Esophagus muscularis mucosa (tissue), 4 donors: ENCODE data around the gene TLE5. TPM values are rescaled to one million over a fixed set of nuclear protein-coding genes. Genes with fewer than 3 reads are reported as not detected.

Experiments used
- DNase-seq: peaks from one replicate; pipeline ENCODE4 v3.0.0-alpha.2; 2017; ENCODE audit errors: extremely low spot score
- H3K27ac ChIP-seq, 4 donors: fragments of 200-600 bp; sonication (generic); replicated peaks in 1 of 4; 1 replicate in 3 of 4; 2 replicates in 1 of 4; pipeline ENCODE4 v1.5.1; 2016 to 2019; ENCODE audit warnings: mild to moderate bottlenecking in 1 of 4
- H3K27me3 ChIP-seq, 4 donors: fragments of 200-600 bp; sonication (generic); one replicate each; pipeline versions ENCODE4 v1.5.1 to v1.6.0; 2016 to 2019
- H3K36me3 ChIP-seq, 4 donors: fragments of 200-600 bp; sonication (generic); one replicate each; pipeline ENCODE4 v1.5.1; 2016 to 2019
- H3K4me1 ChIP-seq, 4 donors: fragments of 200-600 bp; sonication (generic); one replicate each; pipeline ENCODE4 v1.5.1; 2016 to 2019
- H3K4me3 ChIP-seq, 4 donors: fragments of 200-600 bp; sonication (generic); 1 replicate in 2 of 4; 2 replicates in 2 of 4; pipeline ENCODE4 v1.5.1; 2016 to 2019; ENCODE audit warnings: mild to moderate bottlenecking in 4 of 4, moderate library complexity in 1 of 4
- H3K9me3 ChIP-seq, 4 donors: fragments of 200-600 bp; sonication (generic); 1 replicate in 3 of 4; 2 replicates in 1 of 4; pipeline ENCODE4 v1.5.1; 2016 to 2019
- CTCF ChIP-seq, 3 experiments: fragments of 200-600 bp in 2 of 3; fragments of 450-650 bp in 1 of 3; sonication (generic) in 2 of 3; IDR thresholded peaks; one replicate each; pipeline ENCODE4 v1.5.1; 2017 to 2019; ENCODE audit warnings: antibody characterized with exemption in 3 of 3, mild to moderate bottlenecking in 2 of 3, moderate library complexity in 1 of 3
- EP300 ChIP-seq: sonication (generic); formaldehyde crosslinking; IDR thresholded peaks from one replicate; pipeline ENCODE4 v1.6.1; 2017; ENCODE audit warnings: antibody characterized with exemption
- POLR2A ChIP-seq: fragments of 450-650 bp; IDR thresholded peaks from one replicate; pipeline ENCODE4 v1.6.1; 2017; ENCODE audit warnings: antibody characterized with exemption, moderate library complexity, mild to moderate bottlenecking, low read depth
- POLR2AphosphoS5 ChIP-seq, 2 donors: sonication (generic); formaldehyde crosslinking; IDR thresholded peaks; one replicate each; pipeline ENCODE4 v1.6.1; 2017; ENCODE audit warnings: antibody characterized with exemption in 2 of 2
- WGBS: methylation state at CpG from one replicate; pipeline ENCODE4 v1.1.5; 2018; 5-methylcytosine and 5-hydroxymethylcytosine counted together
- intact Hi-C: fragments of 100-400 bp; cut with DNase I; formaldehyde crosslinking; loops from one replicate; pipeline ENCODE4 v1.15.1; 2023
- total RNA-seq, 4 donors: library from RNA; depleted of rRNA; stranded (reverse); fragments of >200 nt; gene quantifications; one replicate each; pipeline versions ENCODE4 v1.1.0 to v1.2.1, GENCODE V29; 2016

Gene TLE5
- 100 to 1,000 TPM; 657 to 947 (median 804) TPM for total RNA-seq

- H3K36me3 ChIP-seq: peaks cover 9 to 34% (median 23%) of the 10 kb centered on the region in 4 donors
- no peaks in the 10 kb centered on the region for H3K9me3 ChIP-seq
- H3K4me3 ChIP-seq: peak within 1 kb of the TSS; percentile 86 to 97 (median 94)
- TF ChIP-seq EP300 (no peak), CTCF (IDR thresholded peaks at IDR 0.05) (no peak), POLR2AphosphoS5 (IDR thresholded peaks at IDR 0.05) (peak in 1 of 2 donors; percentile 72), POLR2A (no peak)
- intact Hi-C loops: no loop called here
- DNase-seq: no peak
- WGBS: 8% methylated on average over 6 of the region's 111 CpGs
- peaks cover 46 to 50% (median 49%) of the 10 kb centered on the region in 4 donors for H3K4me1 ChIP-seq
- H3K27ac ChIP-seq: peak within 1 kb of the TSS; percentile 99
- H3K27me3 ChIP-seq: no peaks in the 10 kb centered on the region
These were observed at the start of gene TLE5 for GRCh38 chr19:3062165-3063105. TLE5 (minus strand) TSS chr19:3062495; CDS start chr19:3062200, 295 bp downstream.

GRCh38 chr19:3111586-3112247, 49.4 kb upstream of the TLE5 start:
- no peak overlapping the region for H3K27ac ChIP-seq
- intact Hi-C loops: no loop called here
- H3K4me3 ChIP-seq: no peak overlapping the region
- no peaks in the 10 kb centered on the region for H3K27me3 ChIP-seq
- TF ChIP-seq CTCF (IDR thresholded peaks at IDR 0.05) (no peak), EP300 (no peak), POLR2A (no peak), POLR2AphosphoS5 (IDR thresholded peaks at IDR 0.05) (no peak)
- peaks cover 8 to 60% (median 52%) of the 10 kb centered on the region in 4 donors for H3K36me3 ChIP-seq
- no peak for DNase-seq
- H3K4me1 ChIP-seq: peaks cover 33 to 67% (median 40%) of the 10 kb centered on the region in 4 donors
- H3K9me3 ChIP-seq: no peaks in the 10 kb centered on the region
- 87% methylated on average over 9 of the region's 17 CpGs for WGBS

GRCh38 chr19:3110126-3110825, 48.0 kb upstream of the TLE5 start:
- intact Hi-C loops: no loop called here
- Histone ChIP-seq H3K27ac (no peak overlapping the region), H3K4me1 (peaks cover 31 to 67% (median 44%) of the 10 kb centered on the region in 4 donors), H3K27me3 (no peaks in the 10 kb centered on the region), H3K9me3 (no peaks in the 10 kb centered on the region), H3K36me3 (peaks cover 8 to 50% (median 41%) of the 10 kb centered on the region in 4 donors), H3K4me3 (no peak overlapping the region)
- TF ChIP-seq POLR2A: no peak
- no peak for TF ChIP-seq EP300
- DNase-seq: no peak
- 94% methylated on average over 28 of the region's 37 CpGs for WGBS

GRCh38 chr19:3109491-3109890, 47.2 kb upstream of the TLE5 start:
- DNase-seq: no peak
- H3K36me3 ChIP-seq: peaks cover 8 to 42% (median 33%) of the 10 kb centered on the region in 4 donors
- H3K4me1 ChIP-seq: peaks cover 38 to 73% (median 51%) of the 10 kb centered on the region in 4 donors
- WGBS: 90% methylated on average over 17 of the region's 22 CpGs
- H3K27me3 ChIP-seq: no peaks in the 10 kb centered on the region
- H3K27ac ChIP-seq: no peak overlapping the region
- no peak overlapping the region for H3K4me3 ChIP-seq
- intact Hi-C loops: loop anchor here (5.0 kb wide), 2 partner anchors 37 to 147 kb away; no protein-coding TSS in a partner anchor
- TF ChIP-seq CTCF (IDR thresholded peaks at IDR 0.05) (no peak), POLR2AphosphoS5 (IDR thresholded peaks at IDR 0.05) (no peak), EP300 (no peak), POLR2A (no peak)
- no peaks in the 10 kb centered on the region for H3K9me3 ChIP-seq
